ENCODE measurements around the gene NUP214.

NUP214 gene

GRCh38 chr9:131125288-131126058, at the start of gene NUP214:
NUP214 (plus strand) TSS chr9:131125586; CDS start chr9:131125705, 119 bp downstream.
- peak within 1 kb of the TSS; percentile 64 to 95 (median 86) for H3K27ac ChIP-seq
- peak within 1 kb of the TSS; percentile 71 to 95 (median 89) for H3K4me3 ChIP-seq

GRCh38 chr9:131076347-131077195, 48.8 kb upstream of the NUP214 start:
- no peak overlapping the region for H3K27ac ChIP-seq

GRCh38 chr9:131078427-131079366, 46.7 kb upstream of the NUP214 start:
- Histone ChIP-seq H3K4me3 (no peak overlapping the region), H3K27ac (no peak overlapping the region)

More at GRCh38 chr9:131076347-131077195, 48.8 kb upstream of the NUP214 start:
- H3K4me3 ChIP-seq = no peak overlapping the region

GRCh38 chr9:131080589-131080988, 44.8 kb upstream of the NUP214 start:
- H3K4me3 ChIP-seq = no peak overlapping the region
- H3K27ac ChIP-seq = no peak overlapping the region

GRCh38 chr9:131081868-131082267, 43.5 kb upstream of the NUP214 start:
- H3K27ac ChIP-seq = no peak overlapping the region

GRCh38 chr9:131082774-131083512, 42.4 kb upstream of the NUP214 start:
- no peak overlapping the region for H3K27ac ChIP-seq

More at GRCh38 chr9:131081868-131082267, 43.5 kb upstream of the NUP214 start:
- H3K4me3 ChIP-seq = no peak overlapping the region

GRCh38 chr9:131084661-131085369, 40.6 kb upstream of the NUP214 start:
- H3K27ac ChIP-seq = no peak overlapping the region
- H3K4me3 ChIP-seq = no peak overlapping the region

More at GRCh38 chr9:131082774-131083512, 42.4 kb upstream of the NUP214 start:
- H3K4me3 ChIP-seq = no peak overlapping the region

- no peak overlapping the region for H3K27ac ChIP-seq
- no peak overlapping the region for H3K4me3 ChIP-seq
Measured at GRCh38 chr9:131085370-131086122, 39.8 kb upstream of the NUP214 start.

- Histone ChIP-seq H3K4me3 (no peak overlapping the region), H3K27ac (no peak overlapping the region)
Measured at GRCh38 chr9:131087354-131087893, 38.0 kb upstream of the NUP214 start.

GRCh38 chr9:131090025-131090787, 35.2 kb upstream of the NUP214 start:
- H3K4me3 ChIP-seq = no peak overlapping the region
- H3K27ac ChIP-seq = no peak overlapping the region

- Histone ChIP-seq H3K4me3 (no peak overlapping the region), H3K27ac (no peak overlapping the region)
Measured at GRCh38 chr9:131091352-131091992, 33.9 kb upstream of the NUP214 start.

- no peak overlapping the region for H3K4me3 ChIP-seq
- H3K27ac ChIP-seq = no peak overlapping the region
Measured at GRCh38 chr9:131092030-131092429, 33.4 kb upstream of the NUP214 start.

GRCh38 chr9:131092548-131093440, 32.6 kb upstream of the NUP214 start:
- Histone ChIP-seq H3K27ac (no peak overlapping the region), H3K4me3 (no peak overlapping the region)

- H3K27ac ChIP-seq = peak overlapping the region in 1 of 21 experiments; percentile 37
Measured at GRCh38 chr9:131094015-131094414, 31.4 kb upstream of the NUP214 start.

GRCh38 chr9:131094622-131095021, 30.8 kb upstream of the NUP214 start:
- H3K27ac ChIP-seq = peak overlapping the region in 1 of 21 experiments; percentile 37

More at GRCh38 chr9:131094015-131094414, 31.4 kb upstream of the NUP214 start:
- no peak overlapping the region for H3K4me3 ChIP-seq

More at GRCh38 chr9:131094622-131095021, 30.8 kb upstream of the NUP214 start:
- no peak overlapping the region for H3K4me3 ChIP-seq

All from skin epidermis (tissue), 12 donors.